Measurements from ENCODE around the gene RNPEP. TPM values are rescaled to one million over a fixed set of nuclear protein-coding genes. Genes with fewer than 3 reads are reported as not detected.
A peak's percentile ranks its signal among the peaks of the same experiment; 100 is the strongest.
"Not testable (repeated sequence)": the region's sequence is repeated elsewhere in the genome, so short reads cannot be mapped to it uniquely, and the experiment has no call there.

Gene RNPEP
- total and polyA plus RNA-seq, 4 donors, result 40.7 to 74.9 (median 47.5) TPM

DNA sequence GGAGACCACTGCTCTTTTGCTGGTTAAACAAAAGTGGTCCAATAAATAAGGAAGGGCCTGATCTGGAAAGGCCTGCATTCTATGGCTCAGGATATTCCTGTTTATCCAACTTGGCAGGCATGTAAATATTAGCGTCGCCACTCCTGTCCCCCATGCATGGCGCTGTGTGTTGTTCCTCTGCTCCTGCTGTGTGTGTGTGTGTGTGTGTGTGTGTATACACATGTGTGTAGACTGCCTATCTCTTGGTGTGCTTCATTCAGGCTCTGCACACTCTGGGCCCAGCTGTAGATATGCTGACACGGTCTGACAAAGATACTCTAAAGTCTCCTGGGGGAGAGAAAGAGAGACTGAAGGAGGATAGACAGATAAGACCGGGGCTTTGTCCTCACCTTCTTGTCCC, 42.9 kb upstream of the RNPEP start:
- TF ChIP-seq, protein P1, sequence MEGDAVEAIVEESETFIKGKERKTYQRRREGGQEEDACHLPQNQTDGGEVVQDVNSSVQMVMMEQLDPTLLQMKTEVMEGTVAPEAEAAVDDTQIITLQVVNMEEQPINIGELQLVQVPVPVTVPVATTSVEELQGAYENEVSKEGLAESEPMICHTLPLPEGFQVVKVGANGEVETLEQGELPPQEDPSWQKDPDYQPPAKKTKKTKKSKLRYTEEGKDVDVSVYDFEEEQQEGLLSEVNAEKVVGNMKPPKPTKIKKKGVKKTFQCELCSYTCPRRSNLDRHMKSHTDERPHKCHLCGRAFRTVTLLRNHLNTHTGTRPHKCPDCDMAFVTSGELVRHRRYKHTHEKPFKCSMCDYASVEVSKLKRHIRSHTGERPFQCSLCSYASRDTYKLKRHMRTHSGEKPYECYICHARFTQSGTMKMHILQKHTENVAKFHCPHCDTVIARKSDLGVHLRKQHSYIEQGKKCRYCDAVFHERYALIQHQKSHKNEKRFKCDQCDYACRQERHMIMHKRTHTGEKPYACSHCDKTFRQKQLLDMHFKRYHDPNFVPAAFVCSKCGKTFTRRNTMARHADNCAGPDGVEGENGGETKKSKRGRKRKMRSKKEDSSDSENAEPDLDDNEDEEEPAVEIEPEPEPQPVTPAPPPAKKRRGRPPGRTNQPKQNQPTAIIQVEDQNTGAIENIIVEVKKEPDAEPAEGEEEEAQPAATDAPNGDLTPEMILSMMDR (IDR thresholded peaks at IDR 0.05; ENCODE audit: control extremely low read depth, extremely low read depth), result no peak
- H3K4me3 ChIP-seq, result no peak overlapping the region
- H3K9ac ChIP-seq (ENCODE audit: insufficient read depth in 1 of 2, low read length in 2 of 2), result no peak overlapping the region
- no peaks in the 10 kb centered on the region for H3K27me3 ChIP-seq (ENCODE audit: control insufficient read depth in 3 of 3, insufficient read depth in 3 of 3, low read length in 2 of 3)
- peak overlapping the region in 1 of 2 donors; percentile 70 for H3K27ac ChIP-seq (ENCODE audit: low read depth in 1 of 2, low read length in 1 of 2)
- no peaks in the 10 kb centered on the region for H3K9me3 ChIP-seq (ENCODE audit: control insufficient read depth in 4 of 4, insufficient read depth in 3 of 4, low read length in 3 of 4)
- H3K36me3 ChIP-seq (ENCODE audit: control insufficient read depth in 4 of 4, insufficient read depth in 4 of 4, low read length in 4 of 4), result no peaks in the 10 kb centered on the region
- DNase-seq (peak in 1 of 3 donors; percentile 40), ATAC-seq (ENCODE audit: insufficient read depth, low FRiP score) (no peak)
- 60 to 68% methylated on average over 5 of the region's 5 CpGs for WGBS, 2 donors
- H3K4me1 ChIP-seq (ENCODE audit: control insufficient read depth in 5 of 5, insufficient read depth in 5 of 5, low read length in 5 of 5), result peaks cover 0 to 9% (median 7%) of the 10 kb centered on the region in 5 donors

- H3K36me3 ChIP-seq (ENCODE audit: control insufficient read depth in 4 of 4, insufficient read depth in 4 of 4, low read length in 4 of 4); ATAC-seq (ENCODE audit: insufficient read depth, low FRiP score); H3K9me3 ChIP-seq (ENCODE audit: control insufficient read depth in 4 of 4, insufficient read depth in 3 of 4, low read length in 3 of 4); H3K27me3 ChIP-seq (ENCODE audit: control insufficient read depth in 3 of 3, insufficient read depth in 3 of 3, low read length in 2 of 3); H3K4me1 ChIP-seq (ENCODE audit: control insufficient read depth in 5 of 5, insufficient read depth in 5 of 5, low read length in 5 of 5); DNase-seq; H3K4me3 ChIP-seq; H3K9ac ChIP-seq (ENCODE audit: insufficient read depth in 1 of 2, low read length in 2 of 2); H3K27ac ChIP-seq (ENCODE audit: low read depth in 1 of 2, low read length in 1 of 2): not testable (repeated sequence)
- 93 to 97% methylated on average over 10 of the region's 10 CpGs for WGBS, 2 donors
Observed at GRCh38 chr1:201940316-201940715, 42.1 kb upstream of the RNPEP start.

GRCh38 chr1:201941420-201942128, 40.9 kb upstream of the RNPEP start:
- ATAC-seq (ENCODE audit: insufficient read depth, low FRiP score), result no peak
- WGBS, 2 donors, result 72 to 75% methylated on average over 18 of the region's 18 CpGs

GRCh38 chr1:201942129-201942495, 40.3 kb upstream of the RNPEP start:
- WGBS, 2 donors, result 93 to 100% methylated on average over 1 of the region's 1 CpG
- Histone ChIP-seq H3K9me3 (ENCODE audit: control insufficient read depth in 4 of 4, insufficient read depth in 3 of 4, low read length in 3 of 4) (no peaks in the 10 kb centered on the region), H3K4me3 (no peak overlapping the region), H3K27ac (ENCODE audit: low read depth in 1 of 2, low read length in 1 of 2) (no peak overlapping the region), H3K4me1 (ENCODE audit: control insufficient read depth in 5 of 5, insufficient read depth in 5 of 5, low read length in 5 of 5) (peaks cover 0 to 24% (median 7%) of the 10 kb centered on the region in 5 donors), H3K9ac (ENCODE audit: insufficient read depth in 1 of 2, low read length in 2 of 2) (no peak overlapping the region), H3K36me3 (ENCODE audit: control insufficient read depth in 4 of 4, insufficient read depth in 4 of 4, low read length in 4 of 4) (no peaks in the 10 kb centered on the region), H3K27me3 (ENCODE audit: control insufficient read depth in 3 of 3, insufficient read depth in 3 of 3, low read length in 2 of 3) (peaks cover 0 to 7% (median 0%) of the 10 kb centered on the region in 3 donors)
- DNase-seq, result no peak
- ATAC-seq (ENCODE audit: insufficient read depth, low FRiP score), result no peak
- TF ChIP-seq, protein P1 (IDR thresholded peaks at IDR 0.05; ENCODE audit: control extremely low read depth, extremely low read depth), result no peak

More at GRCh38 chr1:201941420-201942128, 40.9 kb upstream of the RNPEP start:
- H3K27ac ChIP-seq (ENCODE audit: low read depth in 1 of 2, low read length in 1 of 2), result peak overlapping the region in 1 of 2 donors; percentile 35
- no peak overlapping the region for H3K9ac ChIP-seq (ENCODE audit: insufficient read depth in 1 of 2, low read length in 2 of 2)
- peaks cover 0 to 7% (median 0%) of the 10 kb centered on the region in 3 donors for H3K27me3 ChIP-seq (ENCODE audit: control insufficient read depth in 3 of 3, insufficient read depth in 3 of 3, low read length in 2 of 3)
- H3K4me3 ChIP-seq, result no peak overlapping the region
- peak in 1 of 3 donors; percentile 33 for DNase-seq
- TF ChIP-seq, protein P1 (IDR thresholded peaks at IDR 0.05; ENCODE audit: control extremely low read depth, extremely low read depth), result no peak
- H3K4me1 ChIP-seq (ENCODE audit: control insufficient read depth in 5 of 5, insufficient read depth in 5 of 5, low read length in 5 of 5), result peaks cover 0 to 18% (median 7%) of the 10 kb centered on the region in 5 donors
- H3K36me3 ChIP-seq (ENCODE audit: control insufficient read depth in 4 of 4, insufficient read depth in 4 of 4, low read length in 4 of 4), result no peaks in the 10 kb centered on the region
- H3K9me3 ChIP-seq (ENCODE audit: control insufficient read depth in 4 of 4, insufficient read depth in 3 of 4, low read length in 3 of 4), result no peaks in the 10 kb centered on the region
